Measurements from ENCODE around the gene TNNI2.

Gene TNNI2

DNA sequence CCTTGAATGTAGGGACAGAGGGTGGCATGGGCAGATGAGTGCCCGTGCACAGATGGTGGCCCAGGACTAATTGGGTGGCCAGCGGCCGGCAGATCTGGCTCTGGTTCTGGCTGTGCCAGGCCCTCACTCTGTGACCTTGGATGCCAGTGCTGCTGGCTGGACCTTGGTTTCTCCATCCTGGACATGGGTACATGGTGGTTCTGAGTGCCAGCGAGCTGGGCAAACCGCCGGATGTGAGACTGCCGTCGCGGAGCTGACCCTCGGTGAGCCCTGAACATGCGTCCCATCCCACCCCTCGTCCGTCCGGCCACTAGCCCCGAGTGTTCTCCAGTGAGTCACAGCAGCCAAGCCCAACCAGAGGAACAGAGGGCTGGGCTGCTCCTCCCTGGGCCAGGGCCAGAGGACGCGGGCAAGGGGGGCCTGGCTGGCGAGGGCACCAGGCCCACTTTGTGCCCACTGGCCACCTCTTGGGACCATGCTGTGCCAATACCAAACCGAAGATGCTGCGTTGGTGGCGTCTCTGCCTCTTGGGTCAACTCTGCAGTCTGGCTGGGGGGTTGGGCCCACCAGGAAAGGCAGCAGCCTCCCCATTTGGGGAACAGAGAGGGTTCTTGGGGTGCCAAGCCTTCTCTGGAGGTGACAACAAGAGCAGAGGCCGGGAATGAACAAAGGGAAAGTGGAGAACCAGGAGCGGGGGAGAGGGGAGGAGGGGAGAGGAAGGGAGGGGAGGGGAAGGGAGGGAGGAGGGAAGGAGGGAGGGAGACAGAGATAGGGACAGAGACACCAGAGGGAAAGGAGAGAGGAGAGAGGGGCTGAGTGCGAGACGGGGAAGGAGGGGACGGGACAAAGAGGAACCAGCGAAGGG lies 24.8 kb downstream of the TNNI2 start:
- CTCF ChIA-PET: interaction anchor here (1.0 to 2.2 kb wide), 3 partner anchors 13 to 31 kb away, joined by 3 to 7 read pairs (median 4); no protein-coding TSS in a partner anchor
- no peak for DNase-seq (ENCODE audit: extremely low spot score)
- TF ChIP-seq, protein P1, sequence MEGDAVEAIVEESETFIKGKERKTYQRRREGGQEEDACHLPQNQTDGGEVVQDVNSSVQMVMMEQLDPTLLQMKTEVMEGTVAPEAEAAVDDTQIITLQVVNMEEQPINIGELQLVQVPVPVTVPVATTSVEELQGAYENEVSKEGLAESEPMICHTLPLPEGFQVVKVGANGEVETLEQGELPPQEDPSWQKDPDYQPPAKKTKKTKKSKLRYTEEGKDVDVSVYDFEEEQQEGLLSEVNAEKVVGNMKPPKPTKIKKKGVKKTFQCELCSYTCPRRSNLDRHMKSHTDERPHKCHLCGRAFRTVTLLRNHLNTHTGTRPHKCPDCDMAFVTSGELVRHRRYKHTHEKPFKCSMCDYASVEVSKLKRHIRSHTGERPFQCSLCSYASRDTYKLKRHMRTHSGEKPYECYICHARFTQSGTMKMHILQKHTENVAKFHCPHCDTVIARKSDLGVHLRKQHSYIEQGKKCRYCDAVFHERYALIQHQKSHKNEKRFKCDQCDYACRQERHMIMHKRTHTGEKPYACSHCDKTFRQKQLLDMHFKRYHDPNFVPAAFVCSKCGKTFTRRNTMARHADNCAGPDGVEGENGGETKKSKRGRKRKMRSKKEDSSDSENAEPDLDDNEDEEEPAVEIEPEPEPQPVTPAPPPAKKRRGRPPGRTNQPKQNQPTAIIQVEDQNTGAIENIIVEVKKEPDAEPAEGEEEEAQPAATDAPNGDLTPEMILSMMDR (IDR thresholded peaks at IDR 0.05; ENCODE audit: control extremely low read depth, extremely low read depth, low read depth, missing control alignments): no peak
- POLR2A ChIA-PET: no interaction called here

DNA sequence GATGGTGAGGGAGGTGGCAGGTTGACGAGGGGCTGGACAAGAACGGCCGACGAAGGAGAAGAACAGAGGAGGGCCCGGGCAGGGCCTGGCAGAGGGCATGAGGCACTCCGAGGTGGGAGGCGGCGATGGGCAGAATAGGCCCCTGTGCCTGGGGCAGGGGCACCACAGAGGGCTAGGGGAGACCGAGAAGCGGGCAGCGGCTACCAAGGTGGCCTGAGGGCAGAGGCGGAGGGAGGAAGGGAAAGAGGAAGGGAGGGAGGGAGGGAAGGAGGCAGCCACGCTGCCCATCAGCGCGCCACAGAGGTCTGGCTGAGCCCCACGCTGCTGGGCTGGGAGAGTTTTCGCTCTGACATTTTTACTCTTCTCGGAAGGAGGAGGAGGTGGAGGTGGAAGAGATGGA lies 25.4 kb downstream of the TNNI2 start:
- no peak for DNase-seq (ENCODE audit: extremely low spot score)
- ChIA-PET CTCF (no interaction called here), POLR2A (no interaction called here)
- TF ChIP-seq, protein P1 (IDR thresholded peaks at IDR 0.05; ENCODE audit: control extremely low read depth, extremely low read depth, low read depth, missing control alignments): no peak

DNA sequence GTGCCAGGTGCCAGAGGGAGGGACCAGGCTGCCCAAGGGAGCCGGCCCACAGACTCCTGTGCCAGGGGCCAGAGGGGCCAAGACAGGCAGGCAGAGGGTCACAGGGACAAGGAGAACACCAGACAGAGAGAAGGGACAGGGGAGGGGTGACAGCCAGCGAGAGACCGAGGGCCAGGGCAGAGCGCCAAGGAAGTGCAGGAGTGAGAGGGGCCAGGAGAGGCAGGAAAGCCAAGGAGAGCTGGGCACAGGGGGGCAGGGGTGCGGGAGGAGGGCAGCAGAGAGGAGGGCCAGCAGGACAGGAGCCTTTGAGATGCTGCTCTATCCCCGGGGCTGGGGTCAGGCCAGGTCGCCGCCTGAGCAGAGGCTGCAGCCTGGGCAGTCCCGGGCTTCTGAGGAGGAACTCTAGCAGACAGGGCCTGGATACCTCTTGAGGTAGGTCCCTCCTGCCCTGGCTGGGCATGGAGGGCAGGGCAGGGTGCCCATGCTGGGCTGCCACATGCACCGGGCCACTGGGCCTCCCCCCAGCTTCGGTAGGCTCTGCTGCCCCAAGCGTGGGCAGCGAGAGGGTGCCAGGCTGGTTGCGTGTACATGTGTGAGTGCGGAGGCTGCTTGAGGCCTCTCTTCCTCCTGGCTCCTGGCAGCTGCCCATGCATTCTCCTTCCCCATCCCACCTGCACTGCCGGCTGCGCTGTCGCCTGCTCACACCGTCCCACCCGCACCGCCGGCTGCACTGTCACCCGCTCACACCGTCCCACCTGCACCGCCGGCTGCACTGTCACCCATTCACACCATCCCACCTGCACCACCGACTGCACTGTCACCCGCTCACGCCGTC lies 26.3 kb downstream of the TNNI2 start:
- CTCF ChIA-PET: interaction anchor here (1.8 to 2.4 kb wide), 2 partner anchors 11 to 17 kb away, joined by 5 to 8 read pairs; no protein-coding TSS in a partner anchor

DNA sequence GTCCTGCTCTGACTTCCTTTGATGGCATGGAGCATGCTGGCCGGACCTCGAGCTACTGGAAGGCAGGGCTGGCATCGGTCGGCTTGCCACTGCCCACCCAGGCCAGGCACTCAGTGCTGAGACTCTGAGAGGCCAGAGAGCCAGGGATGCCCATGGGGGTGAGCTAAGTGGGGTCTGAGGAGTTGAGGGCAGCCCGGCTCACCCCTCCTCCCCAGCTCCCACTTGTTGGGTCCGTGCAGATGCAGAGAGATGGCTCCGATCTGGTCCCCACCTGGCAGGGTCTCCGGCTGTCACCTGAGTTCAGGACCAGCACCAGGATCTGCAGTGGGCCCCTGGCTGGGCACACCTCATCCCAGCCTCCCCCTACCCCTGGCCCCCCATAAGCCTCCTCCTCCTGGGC lies 27.4 kb downstream of the TNNI2 start:
- no peak for DNase-seq (ENCODE audit: extremely low spot score)
- CTCF ChIA-PET: interaction anchor here (1.3 to 2.4 kb wide), 4 partner anchors 10 to 160 kb away, joined by 3 to 8 read pairs (median 6); no protein-coding TSS in a partner anchor
- POLR2A ChIA-PET: no interaction called here
- TF ChIP-seq, protein P1 (IDR thresholded peaks at IDR 0.05; ENCODE audit: control extremely low read depth, extremely low read depth, low read depth, missing control alignments): no peak

More for the DNA sequence above, 26.3 kb downstream of the TNNI2 start:
- DNase-seq (ENCODE audit: extremely low spot score): no peak
- TF ChIP-seq, protein P1 (IDR thresholded peaks at IDR 0.05; ENCODE audit: control extremely low read depth, extremely low read depth, low read depth, missing control alignments): no peak
- POLR2A ChIA-PET: no interaction called here

DNA sequence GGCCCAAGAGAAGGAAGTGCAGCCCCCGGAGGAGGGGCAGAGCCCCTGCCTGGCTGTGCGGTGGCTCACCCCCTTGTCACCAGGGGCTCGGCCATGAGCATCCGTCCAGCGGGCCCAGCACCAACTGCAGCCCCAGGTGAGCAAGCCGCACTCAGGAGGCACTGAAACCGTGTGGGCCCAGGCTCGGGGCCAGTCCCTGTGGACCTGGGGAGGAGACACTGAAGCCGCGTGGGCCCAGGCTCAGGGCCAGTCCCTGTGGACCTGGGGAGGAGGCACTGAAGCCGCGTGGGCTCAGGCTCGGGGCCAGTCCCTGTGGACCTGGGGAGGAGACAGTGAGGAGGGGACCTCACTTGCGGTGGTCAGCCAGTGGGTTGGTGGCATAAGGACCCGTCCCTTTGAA lies 28.0 kb downstream of the TNNI2 start:
- no peak for DNase-seq (ENCODE audit: extremely low spot score)
- TF ChIP-seq, protein P1 (IDR thresholded peaks at IDR 0.05; ENCODE audit: control extremely low read depth, extremely low read depth, low read depth, missing control alignments): no peak
- POLR2A ChIA-PET: no interaction called here
- CTCF ChIA-PET: interaction anchor here (1.3 to 2.4 kb wide), 4 partner anchors 9 to 161 kb away, joined by 3 to 8 read pairs (median 6); no protein-coding TSS in a partner anchor

DNA sequence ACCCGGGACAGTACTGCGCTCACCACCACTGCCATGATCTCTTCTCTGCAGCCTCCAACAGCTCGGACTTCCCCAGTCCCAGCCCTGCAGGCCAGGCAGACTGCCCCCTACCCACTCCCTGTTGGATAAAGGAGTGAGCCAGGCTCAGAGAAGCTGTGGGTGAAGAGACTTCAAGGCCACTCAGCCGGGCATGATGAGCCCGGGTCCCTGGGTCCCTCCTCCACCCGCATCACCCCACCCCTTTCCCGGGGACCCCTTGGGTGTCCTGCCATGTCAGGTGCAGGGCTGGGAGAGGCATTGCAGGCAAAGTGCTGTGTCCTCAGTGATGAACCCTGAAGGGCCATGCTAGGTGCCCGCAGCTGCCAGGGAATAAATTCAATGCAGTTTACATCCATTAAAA lies 28.6 kb downstream of the TNNI2 start:
- CTCF ChIA-PET: interaction anchor here (1.4 to 2.4 kb wide), 3 partner anchors 15 to 173 kb away, joined by 3 to 8 read pairs (median 8); no protein-coding TSS in a partner anchor
- POLR2A ChIA-PET: no interaction called here
- DNase-seq (ENCODE audit: extremely low spot score): no peak
- TF ChIP-seq, protein P1 (IDR thresholded peaks at IDR 0.05; ENCODE audit: control extremely low read depth, extremely low read depth, low read depth, missing control alignments): no peak

Measured in GM10248 (cell line).